ENCODE data around the gene PLA2G5. TPM values are rescaled to one million over a fixed set of nuclear protein-coding genes. Genes with fewer than 3 reads are reported as not detected.

Gene PLA2G5
- total and polyA plus RNA-seq, 2 of the 13 experiments (the other 11 are each of a cell fraction or from before 2014, with no cell fraction given) = not detected

DNA sequence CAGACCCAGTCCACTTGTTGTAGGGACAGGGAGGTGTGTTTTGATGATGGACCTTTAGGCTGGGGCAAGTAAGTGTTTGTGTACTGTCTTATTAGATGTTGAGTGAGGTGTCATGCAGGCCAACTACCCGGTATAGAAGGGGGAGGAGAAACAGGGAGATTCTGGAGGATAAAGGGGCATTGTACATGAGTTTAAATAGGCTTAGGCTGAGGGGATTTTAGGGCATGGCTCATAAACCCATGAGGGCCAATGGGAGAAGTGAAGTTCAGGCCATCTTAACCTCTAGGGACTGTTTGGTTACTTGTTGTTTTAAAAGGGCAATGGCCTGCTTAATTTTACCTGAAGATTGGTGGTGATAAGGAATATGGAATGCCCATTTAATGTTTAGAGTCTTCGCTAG, 38.2 kb upstream of the PLA2G5 start (continued):
- TF ChIP-seq HNRNPK (IDR thresholded peaks at IDR 0.05; ENCODE audit: low read depth, low read length, poor library complexity, severe bottlenecking) (no peak), FOXO1 (CRISPR knock-in tag; IDR thresholded peaks at IDR 0.05) (no peak)

GRCh38 chr1:20032425-20032824, 37.6 kb upstream of the PLA2G5 start:
- WGBS (ENCODE audit: low lambda C conversion rate) = 50% methylated on average over 1 of the region's 1 CpG
- TF ChIP-seq RFXANK (CRISPR knock-in tag; IDR thresholded peaks at IDR 0.05) (no peak), ZNF124 (CRISPR knock-in tag; IDR thresholded peaks at IDR 0.05) (no peak), ZNF749 (CRISPR knock-in tag; IDR thresholded peaks at IDR 0.05; ENCODE audit: borderline replicate concordance) (no peak), ISX (CRISPR knock-in tag; conservative IDR thresholded peaks at IDR 0.05) (no peak), ATF7 (IDR thresholded peaks at IDR 0.05) (no peak), ATF7 (CRISPR knock-in tag; IDR thresholded peaks at IDR 0.05) (no peak), ZKSCAN8 (CRISPR knock-in tag; IDR thresholded peaks at IDR 0.05; ENCODE audit: borderline replicate concordance) (no peak), ZNF563 (CRISPR knock-in tag; IDR thresholded peaks at IDR 0.05) (no peak), ZNF329 (CRISPR knock-in tag; IDR thresholded peaks at IDR 0.05; ENCODE audit: low read depth) (no peak), ZNF205 (CRISPR knock-in tag; IDR thresholded peaks at IDR 0.05) (no peak), SMARCE1 (IDR thresholded peaks at IDR 0.05; ENCODE audit: borderline replicate concordance) (no peak), ZNF549 (CRISPR knock-in tag; IDR thresholded peaks at IDR 0.05) (no peak), ZBTB46 (CRISPR knock-in tag; IDR thresholded peaks at IDR 0.05; ENCODE audit: borderline replicate concordance) (no peak), ATAD3A (CRISPR knock-in tag; IDR thresholded peaks at IDR 0.05) (no peak), ERF (CRISPR knock-in tag; IDR thresholded peaks at IDR 0.05) (no peak), SMAD1 (CRISPR knock-in tag; IDR thresholded peaks at IDR 0.05; ENCODE audit: borderline replicate concordance, low read depth) (no peak), E2F2 (CRISPR knock-in tag; IDR thresholded peaks at IDR 0.05; ENCODE audit: borderline replicate concordance) (no peak)
- TF ChIP-seq, protein P1, sequence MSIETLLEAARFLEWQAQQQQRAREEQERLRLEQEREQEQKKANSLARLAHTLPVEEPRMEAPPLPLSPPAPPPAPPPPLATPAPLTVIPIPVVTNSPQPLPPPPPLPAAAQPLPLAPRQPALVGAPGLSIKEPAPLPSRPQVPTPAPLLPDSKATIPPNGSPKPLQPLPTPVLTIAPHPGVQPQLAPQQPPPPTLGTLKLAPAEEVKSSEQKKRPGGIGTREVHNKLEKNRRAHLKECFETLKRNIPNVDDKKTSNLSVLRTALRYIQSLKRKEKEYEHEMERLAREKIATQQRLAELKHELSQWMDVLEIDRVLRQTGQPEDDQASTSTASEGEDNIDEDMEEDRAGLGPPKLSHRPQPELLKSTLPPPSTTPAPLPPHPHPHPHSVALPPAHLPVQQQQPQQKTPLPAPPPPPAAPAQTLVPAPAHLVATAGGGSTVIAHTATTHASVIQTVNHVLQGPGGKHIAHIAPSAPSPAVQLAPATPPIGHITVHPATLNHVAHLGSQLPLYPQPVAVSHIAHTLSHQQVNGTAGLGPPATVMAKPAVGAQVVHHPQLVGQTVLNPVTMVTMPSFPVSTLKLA (IDR thresholded peaks at IDR 0.05) = no peak
- TF ChIP-seq, protein P2, sequence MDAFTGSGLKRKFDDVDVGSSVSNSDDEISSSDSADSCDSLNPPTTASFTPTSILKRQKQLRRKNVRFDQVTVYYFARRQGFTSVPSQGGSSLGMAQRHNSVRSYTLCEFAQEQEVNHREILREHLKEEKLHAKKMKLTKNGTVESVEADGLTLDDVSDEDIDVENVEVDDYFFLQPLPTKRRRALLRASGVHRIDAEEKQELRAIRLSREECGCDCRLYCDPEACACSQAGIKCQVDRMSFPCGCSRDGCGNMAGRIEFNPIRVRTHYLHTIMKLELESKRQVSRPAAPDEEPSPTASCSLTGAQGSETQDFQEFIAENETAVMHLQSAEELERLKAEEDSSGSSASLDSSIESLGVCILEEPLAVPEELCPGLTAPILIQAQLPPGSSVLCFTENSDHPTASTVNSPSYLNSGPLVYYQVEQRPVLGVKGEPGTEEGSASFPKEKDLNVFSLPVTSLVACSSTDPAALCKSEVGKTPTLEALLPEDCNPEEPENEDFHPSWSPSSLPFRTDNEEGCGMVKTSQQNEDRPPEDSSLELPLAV (CRISPR knock-in tag; conservative IDR thresholded peaks at IDR 0.05; ENCODE audit: low read depth) = no peak

More at GRCh38 chr1:20032425-20032824, 37.6 kb upstream of the PLA2G5 start:
- no peak for FAIRE-seq
- no peaks in the 10 kb centered on the region for H3K36me3 ChIP-seq (replicated peaks in 1 of 2; ENCODE audit: control insufficient read depth in 1 of 2, insufficient read depth in 2 of 2, low read length in 2 of 2)
- no peak overlapping the region for H3K4me3 ChIP-seq (replicated peaks in 1 of 3; ENCODE audit: insufficient read depth in 1 of 3, low read depth in 2 of 3, low read length in 3 of 3)
- no TSS peak for BruUV-seq (replicated peaks)
- ChIA-PET POLR2A (no interaction called here), CTCF (ENCODE audit: low intra/inter-chr PET ratio, low total read pairs) (no interaction called here)
- H3K79me2 ChIP-seq (ENCODE audit: insufficient read depth, low read length) = no peaks in the 10 kb centered on the region
- H3K9ac ChIP-seq (ENCODE audit: insufficient read depth, low read depth, low read length) = no peak overlapping the region
- intact Hi-C loops (cut with micrococcal nuclease; ENCODE audit: unreplicated experiment) = no loop called here
- no peak overlapping the region for H3K27ac ChIP-seq (ENCODE audit: extremely low read length, insufficient read depth, low read length)
- H3K4me1 ChIP-seq (ENCODE audit: insufficient read depth, low read length) = no peaks in the 10 kb centered on the region
- peaks cover 0 to 33% of the 10 kb centered on the region in 2 experiments; a peak in 4 of 5 replicates for H3K27me3 ChIP-seq (ENCODE audit: control insufficient read depth in 1 of 2, insufficient read depth in 2 of 2, low read length in 2 of 2)
- no peak for ATAC-seq
- DNase-seq (ENCODE audit: low spot score) = no peak
- H3K4me2 ChIP-seq (ENCODE audit: low read depth, low read length) = no peak overlapping the region
- H4K20me1 ChIP-seq (ENCODE audit: insufficient read depth, low read length) = no peaks in the 10 kb centered on the region
- no peak overlapping the region for H2AFZ ChIP-seq (ENCODE audit: low read length)
- in situ Hi-C loops (cut with HindIII; ENCODE audit: extremely low pct_ligation_motif_present, low pct_unique_long_range_greater_than_20kb) = no loop called here
- H3K9me3 ChIP-seq (ENCODE audit: low read length) = no peaks in the 10 kb centered on the region
